Psoas muscle (tissue), 8 donors: ENCODE results near the gene PDE4D. TPM values are rescaled to one million over a fixed set of nuclear protein-coding genes. Genes with fewer than 3 reads are reported as not detected.

ENCODE experiments used
- ATAC-seq, 4 donors: fragments of 200-7000 bp; cut with Tn5 transposase; one replicate each; pipeline ENCODE4 v1.9.1; 2020; ENCODE audit warnings: moderate library complexity in 3 of 4, mild to moderate bottlenecking in 2 of 4
- DNase-seq, 2 donors: peaks; one replicate each; pipeline ENCODE4 v3.0.0-alpha.2; 2020
- H3K27ac ChIP-seq: fragments of 200-600 bp; one replicate; pipeline ENCODE4 v1.8.0; 2022
- H3K27me3 ChIP-seq, 3 donors: fragments of 200-600 bp in 1 of 3; one replicate each; pipeline versions ENCODE4 v1.6.1 to v1.8.0; 2013 to 2022; ENCODE audit warnings: low read length in 2 of 3, mild to moderate bottlenecking in 2 of 3, moderate library complexity in 1 of 3; ENCODE audit not compliant: insufficient read depth in 3 of 3
- H3K36me3 ChIP-seq, 2 donors: fragments of 200-600 bp in 1 of 2; one replicate each; pipeline versions ENCODE4 v1.6.1 to v1.8.0; 2013 to 2022; ENCODE audit warnings: low read depth in 1 of 2, mild to moderate bottlenecking in 1 of 2, moderate library complexity in 1 of 2; ENCODE audit not compliant: insufficient read depth in 1 of 2
- H3K4me1 ChIP-seq: fragments of 200-600 bp; one replicate; pipeline ENCODE4 v1.8.0; 2022
- H3K4me3 ChIP-seq: fragments of 200-600 bp; one replicate; pipeline ENCODE4 v1.8.0; 2022; ENCODE audit warnings: mild to moderate bottlenecking
- H3K9me3 ChIP-seq: fragments of 200-600 bp; one replicate; pipeline ENCODE4 v1.8.0; 2022
- WGBS, 3 donors: extraction: QIAGEN DNeasy Blood & Tissue Kit; methylation state at CpG; one replicate each; pipeline versions ENCODE4 v1.1.6 to v1.1.7; 2013; 5-methylcytosine and 5-hydroxymethylcytosine counted together
- intact Hi-C, 2 donors: fragments of 100-400 bp; cut with DNase I; formaldehyde crosslinking; loops; one replicate each; pipeline versions ENCODE4 v1.11.0 to v1.14.2; 2022
- polyA plus RNA-seq, 3 donors: library from polyadenylated mRNA; stranded (reverse); fragments of 200-250 nt; gene quantifications; one replicate each; pipeline ENCODE4 v1.2.3, GENCODE V29; 2013
- total RNA-seq, 4 donors: library from RNA; stranded (reverse); fragmentation: NEBNext Ultra II Directional in 2 of 4; extraction: Animal tissue kit (Norgen Biotek cat#: 25700) in 2 of 4; gene quantifications; one replicate each; pipeline versions ENCODE4 v1.2.1 to v1.2.4, GENCODE V29; 2021 to 2023
- TF ChIP-seq, protein P1 (sequence below): fragments of 200-600 bp; IDR thresholded peaks from one replicate; pipeline ENCODE4 v1.8.0; 2022; ENCODE audit warnings: antibody characterized with exemption
- donor health status: healthy with polysubstance abuse.
- donor health status: DM: no; HTN: no; CAD: no; lungs with moderate emphysema.
- donor health status: Bipolar disorder and iron deficiency.
- donor health status: healthy.
- donor health status: DM: yes; HTN: yes; CAD: no.
- donor health status: DM: no; HTN: no; CAD: no.
- donor health status: DM: no; HTN: no; CAD: no.
- donor health status: DM: yes; HTN: yes; CAD: no.

PDE4D gene
- total and polyA plus RNA-seq, 7 donors = 42.6 to 283 (median 88.7) TPM

DNA sequence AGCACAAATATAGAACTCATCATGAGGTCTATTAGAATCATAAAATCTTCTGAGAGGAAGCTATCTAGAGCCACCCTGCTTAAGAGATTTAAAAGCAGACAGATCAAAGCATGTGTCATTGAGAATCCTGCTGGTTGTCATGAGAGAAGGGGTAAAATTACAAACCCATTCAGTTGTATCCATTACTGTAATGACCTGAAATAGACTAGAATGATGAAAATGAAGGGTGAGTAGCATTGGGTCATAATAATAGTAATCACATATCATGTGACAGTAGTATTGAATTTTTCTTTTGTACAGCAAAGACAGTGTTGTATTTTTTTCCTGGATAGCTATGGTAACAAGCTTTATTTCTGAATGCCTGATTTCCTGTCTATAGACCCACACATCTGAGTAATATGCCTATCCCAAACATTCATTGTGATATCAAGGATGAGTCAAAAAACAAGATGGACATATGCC, 149.0 kb downstream of the PDE4D start:
- Histone ChIP-seq H3K27ac (peak overlapping the region; percentile 39), H3K9me3 (no peaks in the 10 kb centered on the region), H3K4me1 (peaks cover 12% of the 10 kb centered on the region), H3K27me3 (no peaks in the 10 kb centered on the region), H3K36me3 (no peaks in the 10 kb centered on the region), H3K4me3 (no peak overlapping the region)
- DNase-seq (no peak), ATAC-seq (peak; percentile 63 to 77 (median 70))
- intact Hi-C loops = no loop called here
- TF ChIP-seq, protein P1, sequence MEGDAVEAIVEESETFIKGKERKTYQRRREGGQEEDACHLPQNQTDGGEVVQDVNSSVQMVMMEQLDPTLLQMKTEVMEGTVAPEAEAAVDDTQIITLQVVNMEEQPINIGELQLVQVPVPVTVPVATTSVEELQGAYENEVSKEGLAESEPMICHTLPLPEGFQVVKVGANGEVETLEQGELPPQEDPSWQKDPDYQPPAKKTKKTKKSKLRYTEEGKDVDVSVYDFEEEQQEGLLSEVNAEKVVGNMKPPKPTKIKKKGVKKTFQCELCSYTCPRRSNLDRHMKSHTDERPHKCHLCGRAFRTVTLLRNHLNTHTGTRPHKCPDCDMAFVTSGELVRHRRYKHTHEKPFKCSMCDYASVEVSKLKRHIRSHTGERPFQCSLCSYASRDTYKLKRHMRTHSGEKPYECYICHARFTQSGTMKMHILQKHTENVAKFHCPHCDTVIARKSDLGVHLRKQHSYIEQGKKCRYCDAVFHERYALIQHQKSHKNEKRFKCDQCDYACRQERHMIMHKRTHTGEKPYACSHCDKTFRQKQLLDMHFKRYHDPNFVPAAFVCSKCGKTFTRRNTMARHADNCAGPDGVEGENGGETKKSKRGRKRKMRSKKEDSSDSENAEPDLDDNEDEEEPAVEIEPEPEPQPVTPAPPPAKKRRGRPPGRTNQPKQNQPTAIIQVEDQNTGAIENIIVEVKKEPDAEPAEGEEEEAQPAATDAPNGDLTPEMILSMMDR = no peak

DNA sequence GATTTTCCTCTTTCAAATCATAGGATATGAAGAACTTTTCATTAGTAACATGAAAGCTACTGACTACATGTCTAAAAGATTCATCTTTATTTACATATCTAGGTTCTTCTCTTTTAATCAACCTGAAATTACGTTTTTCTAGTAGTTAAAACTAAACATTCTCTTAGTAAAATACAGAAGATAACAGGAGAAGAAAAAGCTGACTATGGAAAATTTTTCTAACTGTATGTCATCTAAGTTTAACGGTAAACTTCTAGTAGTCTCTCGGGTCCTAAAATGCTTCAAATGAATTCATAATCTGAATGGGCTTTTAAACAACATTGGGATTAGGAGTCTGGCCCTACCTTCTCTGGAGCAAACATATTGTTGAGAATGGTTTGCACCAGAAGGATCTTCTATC, 151.9 kb downstream of the PDE4D start:
- 82 to 91% (median 90%) methylated on average over 3 of the region's 3 CpGs for WGBS, 3 donors
- Histone ChIP-seq H3K27ac (no peak overlapping the region), H3K9me3 (no peaks in the 10 kb centered on the region), H3K4me3 (no peak overlapping the region), H3K27me3 (no peaks in the 10 kb centered on the region), H3K4me1 (peaks cover 12% of the 10 kb centered on the region), H3K36me3 (no peaks in the 10 kb centered on the region)
- TF ChIP-seq, protein P1 = no peak
- DNase-seq = no peak
- intact Hi-C loops = no loop called here
- ATAC-seq = no peak

DNA sequence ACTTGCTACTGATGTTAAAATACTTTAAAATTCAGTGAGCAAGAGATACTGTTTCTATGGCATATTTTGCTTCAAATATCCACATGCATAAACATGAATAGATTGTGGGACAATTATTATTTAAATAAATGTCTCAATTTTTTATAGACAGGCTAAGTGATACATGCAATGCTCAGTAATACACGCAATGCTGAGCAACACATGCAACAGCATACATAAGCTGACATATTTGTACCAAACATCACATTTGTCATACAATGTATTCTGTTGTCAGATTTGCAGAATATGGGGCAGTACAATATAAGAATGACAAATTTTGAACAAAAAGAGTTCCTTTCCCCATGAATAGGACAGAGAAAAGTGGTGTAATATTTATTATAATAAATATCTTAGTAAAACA, 155.5 kb downstream of the PDE4D start:
- no peak for DNase-seq

DNA sequence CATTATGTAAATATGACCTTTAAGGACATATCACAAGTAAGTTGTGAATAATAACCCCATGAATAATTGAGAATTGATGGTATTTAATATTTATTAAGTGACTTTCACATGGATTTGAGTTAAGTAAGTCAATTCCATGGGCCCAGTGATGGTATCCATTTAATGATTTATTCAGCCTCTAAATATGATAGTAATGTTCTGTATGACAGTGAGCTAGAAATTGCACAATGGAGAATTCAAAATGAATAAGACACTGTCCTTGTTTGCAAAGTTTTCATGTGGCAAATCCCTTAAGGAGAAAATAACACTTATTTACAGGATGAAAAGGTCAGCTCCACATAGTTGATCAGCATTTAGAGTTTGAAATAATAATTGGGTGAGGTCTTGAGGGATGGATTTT, 160.7 kb downstream of the PDE4D start:
- TF ChIP-seq, protein P1 = no peak
- intact Hi-C loops = no loop called here

More for the DNA sequence above, 155.5 kb downstream of the PDE4D start:
- TF ChIP-seq, protein P1 = no peak
- H3K9me3 ChIP-seq = no peaks in the 10 kb centered on the region
- H3K4me3 ChIP-seq = no peak overlapping the region
- 93 to 98% (median 96%) methylated on average over 1 of the region's 1 CpG for WGBS, 3 donors
- intact Hi-C loops = no loop called here
- ATAC-seq = no peak
- no peaks in the 10 kb centered on the region for H3K27me3 ChIP-seq
- no peaks in the 10 kb centered on the region for H3K36me3 ChIP-seq
- no peak overlapping the region for H3K27ac ChIP-seq
- no peaks in the 10 kb centered on the region for H3K4me1 ChIP-seq

DNA sequence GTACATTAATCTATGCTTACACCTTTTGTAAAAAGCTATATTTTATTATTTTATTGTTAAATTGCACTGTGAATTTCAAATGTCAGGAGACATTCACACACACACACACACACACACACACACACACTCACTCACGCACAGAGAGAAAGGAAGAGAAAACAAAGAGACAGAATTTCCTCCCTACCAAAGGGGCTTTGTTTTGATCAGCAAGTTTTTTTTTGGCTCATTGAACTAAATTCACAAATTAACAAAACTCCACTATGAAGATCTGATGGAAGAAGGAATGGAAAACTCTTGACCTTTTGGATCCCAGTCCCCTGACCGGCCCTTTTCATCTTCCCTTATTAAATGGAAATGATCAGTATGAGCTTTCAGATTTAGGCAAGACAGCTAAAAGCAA, 161.2 kb downstream of the PDE4D start:
- ATAC-seq = no peak
- intact Hi-C loops = no loop called here

More for the DNA sequence above, 160.7 kb downstream of the PDE4D start:
- no peak for DNase-seq
- no peaks in the 10 kb centered on the region for H3K27me3 ChIP-seq
- H3K9me3 ChIP-seq = no peaks in the 10 kb centered on the region
- no peak overlapping the region for H3K4me3 ChIP-seq
- H3K36me3 ChIP-seq = no peaks in the 10 kb centered on the region
- no peaks in the 10 kb centered on the region for H3K4me1 ChIP-seq
- H3K27ac ChIP-seq = no peak overlapping the region
- no peak for ATAC-seq

More for the DNA sequence above, 161.2 kb downstream of the PDE4D start:
- no peak for DNase-seq
- Histone ChIP-seq H3K27ac (no peak overlapping the region), H3K4me3 (no peak overlapping the region), H3K27me3 (no peaks in the 10 kb centered on the region), H3K36me3 (no peaks in the 10 kb centered on the region), H3K9me3 (no peaks in the 10 kb centered on the region), H3K4me1 (no peaks in the 10 kb centered on the region)
- TF ChIP-seq, protein P1 = no peak
- 80 to 91% (median 82%) methylated on average over 2 of the region's 2 CpGs for WGBS, 3 donors
